HEK293 (cell line): ENCODE results near the gene PACS2.

ENCODE experiments used
- CTCF ChIA-PET: fragments of 350-600 bp; formaldehyde crosslinking; extraction: SDS; loops from one replicate; lab custom pipeline; 2021; ENCODE audit warnings: antibody characterized with exemption; lab: Yijun Ruan, JAX
- POLR2A ChIA-PET: fragments of 300-600 bp; formaldehyde crosslinking; extraction: SDS; loops from one replicate; lab custom pipeline; 2020; ENCODE audit warnings: antibody characterized with exemption, inconsistent platforms; lab: Yijun Ruan, JAX
- H3K27ac ChIP-seq: fragments of 200-500 bp; sonication (Bioruptor generic); 2 replicates; pipeline ENCODE4 v1.5.1; 2014; ENCODE audit warnings: low read depth, low read length, control low read depth, inconsistent platforms; ENCODE audit errors: extremely low read depth
- H3K36me3 ChIP-seq, 2 experiments: fragments of 200-500 bp in 1 of 2; sonication (Bioruptor generic) in 1 of 2; 1 replicate in 1 of 2; 2 replicates in 1 of 2; pipeline ENCODE4 v1.5.1; 2014 to 2017; ENCODE audit warnings: inconsistent platforms in 2 of 2, low read length in 2 of 2; ENCODE audit not compliant: control insufficient read depth in 2 of 2, insufficient read depth in 1 of 2
- H3K4me1 ChIP-seq: fragments of 200-500 bp; sonication (Bioruptor generic); 2 replicates; pipeline ENCODE4 v1.5.1; 2014; ENCODE audit warnings: mild to moderate bottlenecking, low read length, inconsistent platforms; ENCODE audit not compliant: control insufficient read depth, insufficient read depth
- H3K4me3 ChIP-seq: 2 replicates; pipeline ENCODE4 v1.5.1; 2011; ENCODE audit warnings: low read depth, mild to moderate bottlenecking, control low read depth, low read length, moderate library complexity
- H3K9me3 ChIP-seq: fragments of 200-500 bp; sonication (Bioruptor generic); 2 replicates; pipeline ENCODE4 v1.5.1; 2014; ENCODE audit warnings: low read depth, low read length, inconsistent platforms; ENCODE audit not compliant: control insufficient read depth, insufficient read depth
- GLI4 ChIP-seq: fragments of 450-650 bp; formaldehyde crosslinking; IDR thresholded peaks from 2 replicates; pipeline ENCODE4 v1.5.1; 2016; ENCODE audit warnings: missing biosample characterization, missing genetic modification characterization
- GLIS1 ChIP-seq: fragments of 450-650 bp; formaldehyde crosslinking; IDR thresholded peaks from 2 replicates; pipeline ENCODE4 v1.5.1; 2016; ENCODE audit warnings: missing biosample characterization, missing genetic modification characterization
- MZF1 ChIP-seq: fragments of 450-650 bp; formaldehyde crosslinking; IDR thresholded peaks from 2 replicates; pipeline ENCODE4 v1.5.1; 2017; ENCODE audit warnings: missing biosample characterization, missing genetic modification characterization, borderline replicate concordance
- PRDM4 ChIP-seq: fragments of 450-650 bp; formaldehyde crosslinking; IDR thresholded peaks from 2 replicates; pipeline ENCODE4 v1.5.1; 2017; ENCODE audit warnings: missing biosample characterization, missing genetic modification characterization
- ZBTB8A ChIP-seq: fragments of 450-650 bp; formaldehyde crosslinking; IDR thresholded peaks from 2 replicates; pipeline ENCODE4 v1.5.1; 2016; ENCODE audit warnings: missing biosample characterization, missing genetic modification characterization
- ZFP41 ChIP-seq: fragments of 450-650 bp; formaldehyde crosslinking; IDR thresholded peaks from 2 replicates; pipeline ENCODE4 v1.5.1; 2016; ENCODE audit warnings: missing biosample characterization, missing genetic modification characterization, borderline replicate concordance
- ZNF132 ChIP-seq: fragments of 450-650 bp; formaldehyde crosslinking; IDR thresholded peaks from 2 replicates; pipeline ENCODE4 v1.5.1; 2017; ENCODE audit warnings: missing biosample characterization, missing genetic modification characterization, borderline replicate concordance
- ZNF2 ChIP-seq: fragments of 450-650 bp; formaldehyde crosslinking; IDR thresholded peaks from 2 replicates; pipeline ENCODE4 v1.5.1; 2016; ENCODE audit warnings: missing biosample characterization, missing genetic modification characterization
- ZNF26 ChIP-seq: fragments of 450-650 bp; formaldehyde crosslinking; IDR thresholded peaks from 2 replicates; pipeline ENCODE4 v1.5.1; 2016; ENCODE audit warnings: missing biosample characterization, missing genetic modification characterization
- ZNF560 ChIP-seq: fragments of 450-650 bp; formaldehyde crosslinking; IDR thresholded peaks from 2 replicates; pipeline ENCODE4 v1.5.1; 2017; ENCODE audit warnings: missing biosample characterization, missing genetic modification characterization, borderline replicate concordance
- ZNF580 ChIP-seq: fragments of 450-650 bp; formaldehyde crosslinking; IDR thresholded peaks from 2 replicates; pipeline ENCODE4 v1.5.1; 2016; ENCODE audit warnings: missing biosample characterization, missing genetic modification characterization
- ZNF600 ChIP-seq: fragments of 450-650 bp; formaldehyde crosslinking; IDR thresholded peaks from 2 replicates; pipeline ENCODE4 v1.5.1; 2016; ENCODE audit warnings: missing biosample characterization, missing genetic modification characterization
- ZNF747 ChIP-seq: fragments of 450-650 bp; formaldehyde crosslinking; IDR thresholded peaks from 2 replicates; pipeline ENCODE4 v1.5.1; 2016; ENCODE audit warnings: missing biosample characterization, missing genetic modification characterization
- ZNF792 ChIP-seq: fragments of 450-650 bp; formaldehyde crosslinking; IDR thresholded peaks from 2 replicates; pipeline ENCODE4 v1.5.1; 2016; ENCODE audit warnings: missing biosample characterization, missing genetic modification characterization
- TF ChIP-seq, protein P1 (sequence below): fragments of 450-650 bp; formaldehyde crosslinking; IDR thresholded peaks from 2 replicates; pipeline ENCODE4 v1.5.1; 2017; ENCODE audit warnings: missing biosample characterization, missing genetic modification characterization
- TF ChIP-seq, protein P2 (sequence below): fragments of 450-650 bp; formaldehyde crosslinking; optimal IDR thresholded peaks from 2 replicates; pipeline ENCODE3; 2016; ENCODE audit warnings: missing biosample characterization, mild to moderate bottlenecking, missing genetic modification characterization
- TF ChIP-seq, protein P3 (sequence below): fragments of 450-650 bp; formaldehyde crosslinking; IDR thresholded peaks from 2 replicates; pipeline ENCODE4 v1.5.1; 2016; ENCODE audit warnings: missing biosample characterization, missing genetic modification characterization, borderline replicate concordance
- TF ChIP-seq, protein P4 (sequence below): fragments of 450-650 bp; formaldehyde crosslinking; IDR thresholded peaks from 2 replicates; pipeline ENCODE4 v1.5.1; 2016; ENCODE audit warnings: missing biosample characterization, missing genetic modification characterization

Gene PACS2

GRCh38 chr14:105314287-105315200, at the start of gene PACS2 (continued):
- TF ChIP-seq GLIS1 (tag by site-specific recombination) = peak; percentile 36; the same call in 1 of the 2 replicates
- no peak for TF ChIP-seq ZNF26 (tag by site-specific recombination)
- TF ChIP-seq ZNF132 (tag by site-specific recombination) = no peak
- no peak for TF ChIP-seq ZNF560 (tag by site-specific recombination)

- POLR2A ChIA-PET = no interaction called here
- Histone ChIP-seq H3K4me1 (no peaks in the 10 kb centered on the region), H3K4me3 (no peak overlapping the region)
- TF ChIP-seq MZF1 (tag by site-specific recombination) (no peak), ZNF792 (no peak), ZNF2 (tag by site-specific recombination) (no peak), ZFP41 (tag by site-specific recombination) (no peak), ZNF600 (tag by site-specific recombination) (0 out of 2 replicates have a peak, but pooled peaks have one; percentile 13), ZNF26 (tag by site-specific recombination) (no peak), ZNF747 (tag by site-specific recombination) (no peak), ZBTB8A (tag by site-specific recombination) (no peak), GLI4 (no peak), PRDM4 (tag by site-specific recombination) (no peak), ZNF580 (tag by site-specific recombination) (no peak)
- TF ChIP-seq, protein P1, sequence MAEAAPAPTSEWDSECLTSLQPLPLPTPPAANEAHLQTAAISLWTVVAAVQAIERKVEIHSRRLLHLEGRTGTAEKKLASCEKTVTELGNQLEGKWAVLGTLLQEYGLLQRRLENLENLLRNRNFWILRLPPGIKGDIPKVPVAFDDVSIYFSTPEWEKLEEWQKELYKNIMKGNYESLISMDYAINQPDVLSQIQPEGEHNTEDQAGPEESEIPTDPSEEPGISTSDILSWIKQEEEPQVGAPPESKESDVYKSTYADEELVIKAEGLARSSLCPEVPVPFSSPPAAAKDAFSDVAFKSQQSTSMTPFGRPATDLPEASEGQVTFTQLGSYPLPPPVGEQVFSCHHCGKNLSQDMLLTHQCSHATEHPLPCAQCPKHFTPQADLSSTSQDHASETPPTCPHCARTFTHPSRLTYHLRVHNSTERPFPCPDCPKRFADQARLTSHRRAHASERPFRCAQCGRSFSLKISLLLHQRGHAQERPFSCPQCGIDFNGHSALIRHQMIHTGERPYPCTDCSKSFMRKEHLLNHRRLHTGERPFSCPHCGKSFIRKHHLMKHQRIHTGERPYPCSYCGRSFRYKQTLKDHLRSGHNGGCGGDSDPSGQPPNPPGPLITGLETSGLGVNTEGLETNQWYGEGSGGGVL (tag by site-specific recombination) = no peak
- TF ChIP-seq, protein P2, sequence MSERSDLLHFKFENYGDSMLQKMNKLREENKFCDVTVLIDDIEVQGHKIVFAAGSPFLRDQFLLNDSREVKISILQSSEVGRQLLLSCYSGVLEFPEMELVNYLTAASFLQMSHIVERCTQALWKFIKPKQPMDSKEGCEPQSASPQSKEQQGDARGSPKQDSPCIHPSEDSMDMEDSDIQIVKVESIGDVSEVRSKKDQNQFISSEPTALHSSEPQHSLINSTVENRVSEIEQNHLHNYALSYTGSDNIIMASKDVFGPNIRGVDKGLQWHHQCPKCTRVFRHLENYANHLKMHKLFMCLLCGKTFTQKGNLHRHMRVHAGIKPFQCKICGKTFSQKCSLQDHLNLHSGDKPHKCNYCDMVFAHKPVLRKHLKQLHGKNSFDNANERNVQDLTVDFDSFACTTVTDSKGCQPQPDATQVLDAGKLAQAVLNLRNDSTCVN (tag by site-specific recombination) = no peak
- TF ChIP-seq, protein P3, sequence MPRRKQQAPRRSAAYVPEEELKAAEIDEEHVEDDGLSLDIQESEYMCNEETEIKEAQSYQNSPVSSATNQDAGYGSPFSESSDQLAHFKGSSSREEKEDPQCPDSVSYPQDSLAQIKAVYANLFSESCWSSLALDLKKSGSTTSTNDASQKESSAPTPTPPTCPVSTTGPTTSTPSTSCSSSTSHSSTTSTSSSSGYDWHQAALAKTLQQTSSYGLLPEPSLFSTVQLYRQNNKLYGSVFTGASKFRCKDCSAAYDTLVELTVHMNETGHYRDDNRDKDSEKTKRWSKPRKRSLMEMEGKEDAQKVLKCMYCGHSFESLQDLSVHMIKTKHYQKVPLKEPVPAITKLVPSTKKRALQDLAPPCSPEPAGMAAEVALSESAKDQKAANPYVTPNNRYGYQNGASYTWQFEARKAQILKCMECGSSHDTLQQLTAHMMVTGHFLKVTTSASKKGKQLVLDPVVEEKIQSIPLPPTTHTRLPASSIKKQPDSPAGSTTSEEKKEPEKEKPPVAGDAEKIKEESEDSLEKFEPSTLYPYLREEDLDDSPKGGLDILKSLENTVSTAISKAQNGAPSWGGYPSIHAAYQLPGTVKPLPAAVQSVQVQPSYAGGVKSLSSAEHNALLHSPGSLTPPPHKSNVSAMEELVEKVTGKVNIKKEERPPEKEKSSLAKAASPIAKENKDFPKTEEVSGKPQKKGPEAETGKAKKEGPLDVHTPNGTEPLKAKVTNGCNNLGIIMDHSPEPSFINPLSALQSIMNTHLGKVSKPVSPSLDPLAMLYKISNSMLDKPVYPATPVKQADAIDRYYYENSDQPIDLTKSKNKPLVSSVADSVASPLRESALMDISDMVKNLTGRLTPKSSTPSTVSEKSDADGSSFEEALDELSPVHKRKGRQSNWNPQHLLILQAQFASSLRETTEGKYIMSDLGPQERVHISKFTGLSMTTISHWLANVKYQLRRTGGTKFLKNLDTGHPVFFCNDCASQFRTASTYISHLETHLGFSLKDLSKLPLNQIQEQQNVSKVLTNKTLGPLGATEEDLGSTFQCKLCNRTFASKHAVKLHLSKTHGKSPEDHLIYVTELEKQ (tag by site-specific recombination) = no peak
- TF ChIP-seq, protein P4, sequence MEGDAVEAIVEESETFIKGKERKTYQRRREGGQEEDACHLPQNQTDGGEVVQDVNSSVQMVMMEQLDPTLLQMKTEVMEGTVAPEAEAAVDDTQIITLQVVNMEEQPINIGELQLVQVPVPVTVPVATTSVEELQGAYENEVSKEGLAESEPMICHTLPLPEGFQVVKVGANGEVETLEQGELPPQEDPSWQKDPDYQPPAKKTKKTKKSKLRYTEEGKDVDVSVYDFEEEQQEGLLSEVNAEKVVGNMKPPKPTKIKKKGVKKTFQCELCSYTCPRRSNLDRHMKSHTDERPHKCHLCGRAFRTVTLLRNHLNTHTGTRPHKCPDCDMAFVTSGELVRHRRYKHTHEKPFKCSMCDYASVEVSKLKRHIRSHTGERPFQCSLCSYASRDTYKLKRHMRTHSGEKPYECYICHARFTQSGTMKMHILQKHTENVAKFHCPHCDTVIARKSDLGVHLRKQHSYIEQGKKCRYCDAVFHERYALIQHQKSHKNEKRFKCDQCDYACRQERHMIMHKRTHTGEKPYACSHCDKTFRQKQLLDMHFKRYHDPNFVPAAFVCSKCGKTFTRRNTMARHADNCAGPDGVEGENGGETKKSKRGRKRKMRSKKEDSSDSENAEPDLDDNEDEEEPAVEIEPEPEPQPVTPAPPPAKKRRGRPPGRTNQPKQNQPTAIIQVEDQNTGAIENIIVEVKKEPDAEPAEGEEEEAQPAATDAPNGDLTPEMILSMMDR (tag by site-specific recombination) = peak; percentile 66
- TF ChIP-seq, all 188 proteins: peak for 2
- H3K36me3 ChIP-seq = peaks cover 11% of the 10 kb centered on the region in 2 experiments
- CTCF ChIA-PET = interaction anchor here (0.6 to 1.4 kb wide), 5 partner anchors 8 to 178 kb away, joined by 3 to 5 read pairs (median 3); no protein-coding TSS in a partner anchor
- H3K27ac ChIP-seq = no peak overlapping the region
- H3K9me3 ChIP-seq = no peaks in the 10 kb centered on the region
Observed at GRCh38 chr14:105267820-105268548, 46.6 kb upstream of the PACS2 start.
